NK-92 treated with Interleukin-12 subunit alpha and Interleukin-12 subunit beta, amount 100 ng/mL, for 24 hours (cell line): Measurements from ENCODE around the gene DCDC2C.

Source experiments
- DNase-seq: peaks from one replicate; lab custom pipeline; 2025; lab: John Stamatoyannopoulos, UW

DCDC2C gene

GRCh38 chr2:3712831-3713503, 9.6 kb downstream of the DCDC2C start:
- DNase-seq, result no peak

- no peak for DNase-seq
Observed at GRCh38 chr2:3718679-3719078, 15.3 kb downstream of the DCDC2C start.

- DNase-seq, result no peak
Observed at GRCh38 chr2:3725002-3725401, 21.6 kb downstream of the DCDC2C start.

GRCh38 chr2:3725458-3726250, 22.3 kb downstream of the DCDC2C start:
- DNase-seq, result no peak

GRCh38 chr2:3726511-3726910, 23.1 kb downstream of the DCDC2C start:
- DNase-seq, result no peak

- DNase-seq, result no peak
Observed at GRCh38 chr2:3727397-3728045, 24.1 kb downstream of the DCDC2C start.

GRCh38 chr2:3728104-3729054, 25.0 kb downstream of the DCDC2C start:
- DNase-seq, result no peak

- no peak for DNase-seq
Observed at GRCh38 chr2:3729055-3729448, 25.7 kb downstream of the DCDC2C start.

- DNase-seq, result no peak
Observed at GRCh38 chr2:3729786-3730185, 26.4 kb downstream of the DCDC2C start.

GRCh38 chr2:3730646-3731045, 27.3 kb downstream of the DCDC2C start:
- DNase-seq, result no peak

GRCh38 chr2:3731829-3732228, 28.5 kb downstream of the DCDC2C start:
- DNase-seq, result no peak

- DNase-seq, result no peak
Observed at GRCh38 chr2:3736112-3736511, 32.7 kb downstream of the DCDC2C start.

GRCh38 chr2:3737128-3737527, 33.8 kb downstream of the DCDC2C start:
- DNase-seq, result no peak

GRCh38 chr2:3738454-3738853, 35.1 kb downstream of the DCDC2C start:
- no peak for DNase-seq

GRCh38 chr2:3739313-3739712, 35.9 kb downstream of the DCDC2C start:
- DNase-seq, result no peak

- DNase-seq, result no peak
Observed at GRCh38 chr2:3741396-3741795, 38.0 kb downstream of the DCDC2C start.

- no peak for DNase-seq
Observed at GRCh38 chr2:3741867-3742602, 38.7 kb downstream of the DCDC2C start.

GRCh38 chr2:3742743-3743508, 39.6 kb downstream of the DCDC2C start:
- DNase-seq, result no peak

GRCh38 chr2:3743951-3744555, 40.7 kb downstream of the DCDC2C start:
- no peak for DNase-seq

GRCh38 chr2:3745920-3746319, 42.5 kb downstream of the DCDC2C start:
- DNase-seq, result no peak
